CD4-positive, alpha-beta T cell (primary cell): ENCODE measurements around the gene ACVR1. TPM values are rescaled to one million over a fixed set of nuclear protein-coding genes. Genes with fewer than 3 reads are reported as not detected.

Source experiments
- ATAC-seq: fragments of 200-7000 bp; cut with Tn5 transposase; one replicate; pipeline ENCODE4 v1.10.0; 2022; ENCODE audit warnings: mild to moderate bottlenecking; ENCODE audit not compliant: poor library complexity
- CTCF ChIA-PET: fragments of 350-600 bp; sonication (Branson Sonifier 250); formaldehyde crosslinking; loops from one replicate; lab custom pipeline; 2021; ENCODE audit warnings: antibody characterized with exemption, inconsistent platforms; lab: Charles Lee
- POLR2A ChIA-PET: fragments of 350-600 bp; sonication (Branson Sonifier 250); formaldehyde crosslinking; loops from one replicate; lab custom pipeline; 2021; ENCODE audit warnings: antibody characterized with exemption, inconsistent platforms; lab: Charles Lee
- DNase-seq, 14 experiments: peaks; one replicate each; pipeline ENCODE4 v3.0.0-alpha.2; 2013 to 2020; ENCODE audit warnings: mixed read lengths in 2 of 14
- H3K27ac ChIP-seq, 2 donors: one replicate each; pipeline versions ENCODE4 v1.5.1 to v1.7.0; 2013; ENCODE audit warnings: low read length in 2 of 2, low read depth in 1 of 2, mild to moderate bottlenecking in 1 of 2
- H3K27me3 ChIP-seq, 2 experiments: 1 replicate in 1 of 2; 2 replicates in 1 of 2; pipeline versions ENCODE4 v1.6.1 to v1.7.0; 2013; ENCODE audit warnings: low read length in 2 of 2, control low read depth in 1 of 2, mild to moderate bottlenecking in 1 of 2, moderate library complexity in 1 of 2; ENCODE audit not compliant: insufficient read depth in 2 of 2, control insufficient read depth in 1 of 2
- H3K36me3 ChIP-seq: one replicate; pipeline ENCODE4 v1.6.1; 2013; ENCODE audit warnings: low read length, control low read depth; ENCODE audit not compliant: insufficient read depth
- H3K4me1 ChIP-seq: one replicate; pipeline ENCODE4 v1.6.1; 2013; ENCODE audit warnings: low read length, control low read depth; ENCODE audit not compliant: insufficient read depth
- H3K4me3 ChIP-seq: one replicate; pipeline ENCODE4 v1.5.1; 2013; ENCODE audit warnings: mild to moderate bottlenecking, low read length, moderate library complexity
- H3K9me3 ChIP-seq, 2 experiments: 1 replicate in 1 of 2; 2 replicates in 1 of 2; pipeline versions ENCODE4 v1.6.1 to v1.7.0; 2013; ENCODE audit warnings: low read length in 2 of 2, mild to moderate bottlenecking in 2 of 2, control low read depth in 1 of 2, moderate library complexity in 1 of 2; ENCODE audit not compliant: control insufficient read depth in 1 of 2, insufficient read depth in 1 of 2
- H3K27ac Mint-ChIP-seq: one replicate; pipeline ENCODE4 v1.8.0; 2020; ENCODE audit warnings: mixed read lengths
- H3K27me3 Mint-ChIP-seq: one replicate; pipeline ENCODE4 v1.8.0; 2021; ENCODE audit warnings: mixed read lengths
- H3K36me3 Mint-ChIP-seq: one replicate; pipeline ENCODE4 v1.8.0; 2021; ENCODE audit warnings: low read depth, mixed read lengths
- H3K4me1 Mint-ChIP-seq: one replicate; pipeline ENCODE4 v1.8.0; 2021; ENCODE audit warnings: low read depth, mixed read lengths
- H3K4me3 Mint-ChIP-seq: one replicate; pipeline ENCODE4 v1.8.0; 2020; ENCODE audit warnings: mild to moderate bottlenecking, mixed read lengths
- H3K9me3 Mint-ChIP-seq: one replicate; pipeline ENCODE4 v1.8.0; 2020; ENCODE audit warnings: mixed read lengths
- CTCF ChIP-seq: fragments of 200-600 bp; IDR thresholded peaks from one replicate; pipeline ENCODE4 v1.8.0; 2022; ENCODE audit warnings: antibody characterized with exemption, mild to moderate bottlenecking
- intact Hi-C, 2 experiments: fragments of 100-400 bp; cut with DNase I in 1 of 2; cut with micrococcal nuclease in 1 of 2; formaldehyde crosslinking; loops; one replicate each; pipeline versions ENCODE4 v1.15.1 to v1.9.0; 2023 to 2025; cut with DNase I, micrococcal nuclease
- total RNA-seq, 174 experiments: library from RNA in 2 of 174; stranded (reverse) in 2 of 174; gene quantifications; one replicate each; pipeline ENCODE4 v1.2.3 and lab custom pipeline; 2021 to 2026

Gene ACVR1
- total RNA-seq, 2 experiments from 2014 or later: 14.3 to 16.7 TPM

- no peaks in the 10 kb centered on the region for H3K36me3 Mint-ChIP-seq
- intact Hi-C loops: loop anchor here in 1 of 2 experiments (5.0 to 10.0 kb wide), 3 partner anchors 36 to 408 kb away; no protein-coding TSS in a partner anchor
- no peak overlapping the region for H3K4me3 Mint-ChIP-seq
- no peaks in the 10 kb centered on the region for H3K27me3 Mint-ChIP-seq
- H3K27ac Mint-ChIP-seq: no peak overlapping the region
- Histone ChIP-seq H3K9me3 (no peaks in the 10 kb centered on the region), H3K27ac (no peak overlapping the region), H3K36me3 (no peaks in the 10 kb centered on the region), H3K27me3 (no peaks in the 10 kb centered on the region), H3K4me1 (peaks cover 30% of the 10 kb centered on the region), H3K4me3 (no peak overlapping the region)
- H3K9me3 Mint-ChIP-seq: no peaks in the 10 kb centered on the region
- ATAC-seq (no peak), DNase-seq (no peak)
- ChIA-PET POLR2A (no interaction called here), CTCF (interaction anchor here (1.2 kb wide), 1 partner anchor 44 kb away, joined by 3 read pairs; no protein-coding TSS in a partner anchor)
- peaks cover 35% of the 10 kb centered on the region for H3K4me1 Mint-ChIP-seq
- no peak for TF ChIP-seq CTCF
Measured at GRCh38 chr2:157903151-157903550, 27.0 kb upstream of the ACVR1 start.

GRCh38 chr2:157902692-157903091, 26.6 kb upstream of the ACVR1 start:
- H3K4me1 Mint-ChIP-seq: peaks cover 38% of the 10 kb centered on the region
- ChIA-PET CTCF (interaction anchor here (1.2 kb wide), 1 partner anchor 44 kb away, joined by 3 read pairs; no protein-coding TSS in a partner anchor), POLR2A (no interaction called here)
- no peaks in the 10 kb centered on the region for H3K36me3 ChIP-seq
- no peak for TF ChIP-seq CTCF
- no peaks in the 10 kb centered on the region for H3K27me3 Mint-ChIP-seq
- H3K4me1 ChIP-seq: peaks cover 35% of the 10 kb centered on the region
- no peak for ATAC-seq
- H3K27ac Mint-ChIP-seq: no peak overlapping the region
- no peaks in the 10 kb centered on the region for H3K36me3 Mint-ChIP-seq
- DNase-seq: no peak
- intact Hi-C loops: loop anchor here in 1 of 2 experiments (5.0 to 10.0 kb wide), 3 partner anchors 35 to 408 kb away; no protein-coding TSS in a partner anchor
- no peak overlapping the region for H3K4me3 Mint-ChIP-seq
- no peak overlapping the region for H3K4me3 ChIP-seq
- no peaks in the 10 kb centered on the region for H3K9me3 Mint-ChIP-seq
- no peak overlapping the region for H3K27ac ChIP-seq
- H3K9me3 ChIP-seq: no peaks in the 10 kb centered on the region
- no peaks in the 10 kb centered on the region for H3K27me3 ChIP-seq

GRCh38 chr2:157901325-157901724, 25.2 kb upstream of the ACVR1 start:
- DNase-seq (peak in 4 of 14 experiments; percentile 41 to 47 (median 42)), ATAC-seq (no peak)
- Histone ChIP-seq H3K27me3 (no peaks in the 10 kb centered on the region), H3K9me3 (no peaks in the 10 kb centered on the region), H3K4me1 (peaks cover 47% of the 10 kb centered on the region), H3K4me3 (no peak overlapping the region), H3K36me3 (no peaks in the 10 kb centered on the region), H3K27ac (peak overlapping the region in 1 of 2 donors; percentile 25)
- peak overlapping the region; percentile 85 for H3K27ac Mint-ChIP-seq
- no peaks in the 10 kb centered on the region for H3K27me3 Mint-ChIP-seq
- CTCF ChIA-PET: interaction anchor here (0.8 to 1.5 kb wide), 4 partner anchors 9 to 68 kb away, joined by 3 to 4 read pairs (median 3); partner anchors contain the start of gene ACVR1
- intact Hi-C loops: loop anchor here (2.0 to 10.0 kb wide), 4 partner anchors 34 to 407 kb away; no protein-coding TSS in a partner anchor
- POLR2A ChIA-PET: interaction anchor here (7.1 kb wide), 1 partner anchor 25 kb away, joined by 83 read pairs; the partner anchor contains the start of gene ACVR1
- no peak overlapping the region for H3K4me3 Mint-ChIP-seq
- no peaks in the 10 kb centered on the region for H3K36me3 Mint-ChIP-seq
- no peaks in the 10 kb centered on the region for H3K9me3 Mint-ChIP-seq
- peak; percentile 28 for TF ChIP-seq CTCF
- peaks cover 52% of the 10 kb centered on the region for H3K4me1 Mint-ChIP-seq
